ENCODE measurements around the gene SLMAP.

- TF ChIP-seq CTCF (IDR thresholded peaks at IDR 0.05 in 8 of 11, conservative IDR thresholded peaks at IDR 0.05 in 3 of 11) (peak in 4 of 11 experiments; percentile 5 to 31 (median 18)), POLR2AphosphoS5 (IDR thresholded peaks at IDR 0.05) (no peak), POLR2A (IDR thresholded peaks at IDR 0.05) (no peak)
These were observed 205.8 kb downstream of the SLMAP start for GRCh38 chr3:57961828-57962447.
